Neural progenitor cell (in vitro differentiated cells): ENCODE data around the gene EVI5L. TPM values are rescaled to one million over a fixed set of nuclear protein-coding genes. Genes with fewer than 3 reads are reported as not detected.

ENCODE experiments used
- DNase-seq: peaks from one replicate; pipeline ENCODE4 v3.0.0-alpha.2; 2016; ENCODE audit warnings: low spot score
- H2AFZ ChIP-seq: fragments of 200-600 bp; sonication (generic); replicated peaks from 2 replicates; pipeline ENCODE4 v1.6.1; 2016; ENCODE audit warnings: antibody characterized with exemption
- H3F3A ChIP-seq: fragments of 200-600 bp; sonication (generic); 2 replicates; pipeline ENCODE4 v1.6.1; 2016; ENCODE audit warnings: antibody characterized with exemption, low read depth
- H3K27ac ChIP-seq: fragments of 200-600 bp; sonication (generic); 2 replicates; pipeline ENCODE4 v1.5.1; 2016; ENCODE audit warnings: mild to moderate bottlenecking
- H3K27me3 ChIP-seq: fragments of 200-600 bp; sonication (generic); 2 replicates; pipeline ENCODE4 v1.6.1; 2016; ENCODE audit warnings: mild to moderate bottlenecking, moderate library complexity
- H3K36me3 ChIP-seq: fragments of 200-600 bp; sonication (generic); 2 replicates; pipeline ENCODE4 v1.5.1; 2016
- H3K4me1 ChIP-seq: fragments of 200-600 bp; sonication (generic); 2 replicates; pipeline ENCODE4 v1.6.1; 2016; ENCODE audit warnings: mixed run types
- H3K4me2 ChIP-seq: fragments of 200-600 bp; sonication (generic); 2 replicates; pipeline ENCODE4 v1.6.1; 2016
- H3K4me3 ChIP-seq: fragments of 200-600 bp; sonication (generic); 2 replicates; pipeline ENCODE4 v1.5.1; 2016
- H3K79me2 ChIP-seq: fragments of 200-600 bp; sonication (generic); 2 replicates; pipeline ENCODE4 v1.6.1; 2016; ENCODE audit warnings: low read depth
- H3K9ac ChIP-seq: fragments of 200-600 bp; sonication (generic); 2 replicates; pipeline ENCODE4 v1.6.1; 2016
- H3K9me3 ChIP-seq: fragments of 200-600 bp; sonication (generic); 2 replicates; pipeline ENCODE4 v1.5.1; 2016; ENCODE audit warnings: low read depth
- H4K20me1 ChIP-seq: fragments of 200-600 bp; sonication (generic); 2 replicates; pipeline ENCODE4 v1.6.1; 2016; ENCODE audit warnings: low read depth
- H3K27ac Mint-ChIP-seq: 3 replicates; pipeline ENCODE4 v1.8.0; 2021; ENCODE audit warnings: mixed read lengths
- H3K27me3 Mint-ChIP-seq: 2 replicates; pipeline ENCODE4 v1.8.0; 2022; ENCODE audit warnings: low read depth, mild to moderate bottlenecking, inconsistent platforms, moderate library complexity, mixed read lengths; ENCODE audit not compliant: insufficient read depth
- H3K36me3 Mint-ChIP-seq: 3 replicates; pipeline ENCODE4 v1.8.0; 2021; ENCODE audit warnings: mixed read lengths
- H3K4me1 Mint-ChIP-seq: 3 replicates; pipeline ENCODE4 v1.8.0; 2021; ENCODE audit warnings: mixed read lengths
- H3K4me3 Mint-ChIP-seq: 3 replicates; pipeline ENCODE4 v1.8.0; 2021; ENCODE audit warnings: mild to moderate bottlenecking, moderate library complexity, mixed read lengths
- H3K9me3 Mint-ChIP-seq: 3 replicates; pipeline ENCODE4 v1.8.0; 2020; ENCODE audit warnings: mixed read lengths
- CTCF ChIP-seq: fragments of 200-600 bp; sonication (generic); IDR thresholded peaks from 2 replicates; pipeline ENCODE4 v1.5.1; 2017; ENCODE audit warnings: antibody characterized with exemption, mild to moderate bottlenecking
- EZH2 ChIP-seq: fragments of 200-600 bp; sonication (generic); IDR thresholded peaks from 2 replicates; pipeline ENCODE4 v1.6.1; 2017; ENCODE audit warnings: antibody characterized with exemption, mild to moderate bottlenecking, moderate library complexity
- EZH2phosphoT487 ChIP-seq: fragments of 200-600 bp; sonication (generic); IDR thresholded peaks from 2 replicates; pipeline ENCODE4 v1.6.1; 2017; ENCODE audit warnings: antibody characterized with exemption
- total RNA-seq: library from RNA; depleted of rRNA; stranded (reverse); fragments of >200 nt; gene quantifications from 2 replicates; pipeline ENCODE4 v1.2.3, GENCODE V29; 2015; ENCODE audit warnings: low replicate concordance

The EVI5L gene
- total RNA-seq, 1 donor from 2014 or later, result 4.1 TPM

DNA sequence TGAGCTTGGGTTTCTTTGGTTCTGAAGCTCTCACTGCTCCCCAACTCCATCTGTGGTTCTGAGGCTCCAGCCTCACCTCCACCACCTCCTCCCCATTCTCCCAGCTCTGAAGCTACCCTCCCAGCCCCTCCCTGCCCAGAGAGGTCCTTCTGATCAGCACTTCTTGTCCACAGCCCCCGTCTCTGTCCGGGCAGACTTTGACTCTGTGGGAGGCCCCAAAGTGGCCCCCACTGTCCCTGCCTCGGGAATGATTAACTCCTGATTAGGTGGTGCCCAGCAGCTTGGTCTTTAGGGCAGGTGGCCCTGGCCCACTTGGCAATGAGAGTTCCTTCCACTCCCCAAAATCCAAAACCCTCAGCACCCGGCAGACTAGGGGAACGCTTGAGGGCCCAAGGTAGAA is 14.4 kb downstream of the EVI5L start:
- Histone ChIP-seq H3K36me3 (no peaks in the 10 kb centered on the region), H3F3A (peaks cover 15% of the 10 kb centered on the region), H3K27ac (no peak overlapping the region), H3K9ac (no peak overlapping the region), H3K9me3 (no peaks in the 10 kb centered on the region), H3K4me1 (no peaks in the 10 kb centered on the region), H3K27me3 (no peaks in the 10 kb centered on the region), H4K20me1 (no peaks in the 10 kb centered on the region), H3K4me2 (no peak overlapping the region), H3K4me3 (no peak overlapping the region), H3K79me2 (no peaks in the 10 kb centered on the region), H2AFZ (no peak overlapping the region)
- Mint-ChIP-seq H3K36me3 (no peaks in the 10 kb centered on the region), H3K27ac (no peak overlapping the region), H3K4me3 (no peak overlapping the region), H3K9me3 (no peaks in the 10 kb centered on the region), H3K27me3 (no peaks in the 10 kb centered on the region), H3K4me1 (no peaks in the 10 kb centered on the region)
- TF ChIP-seq EZH2phosphoT487 (no peak), CTCF (no peak), EZH2 (no peak)
- no peak for DNase-seq

DNA sequence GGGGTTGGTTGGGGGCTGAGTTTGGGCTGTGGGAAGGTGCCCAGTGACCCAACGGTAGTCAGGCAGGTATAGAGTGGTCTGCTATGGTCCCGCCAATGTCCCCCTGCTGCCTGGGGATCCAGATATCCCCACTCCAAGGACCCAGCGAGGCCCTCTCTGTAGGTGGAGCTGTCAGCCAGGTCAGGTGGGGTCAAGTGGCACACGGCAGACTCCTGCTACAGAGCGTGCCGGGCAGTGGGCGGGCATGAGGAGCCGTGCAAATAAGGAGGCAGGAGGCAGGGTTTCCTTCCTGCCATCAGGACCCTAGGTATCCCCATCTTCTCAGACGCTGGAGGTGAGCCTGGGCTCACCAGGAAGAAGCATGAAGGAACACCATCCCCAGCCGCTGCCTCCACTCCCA is 14.9 kb downstream of the EVI5L start:
- no peak overlapping the region for H3K27ac ChIP-seq
- TF ChIP-seq CTCF, result no peak
- TF ChIP-seq EZH2phosphoT487, result no peak
- no peak for TF ChIP-seq EZH2

GRCh38 chr19:7845390-7846154 is 15.6 kb downstream of the EVI5L start:
- H3K27me3 Mint-ChIP-seq, result peaks cover 2% of the 10 kb centered on the region
- no peaks in the 10 kb centered on the region for H3K9me3 Mint-ChIP-seq
- peaks cover 15% of the 10 kb centered on the region for H3F3A ChIP-seq
- H3K4me1 ChIP-seq, result no peaks in the 10 kb centered on the region
- H3K4me2 ChIP-seq, result no peak overlapping the region
- no peak overlapping the region for H3K4me3 ChIP-seq
- H4K20me1 ChIP-seq, result no peaks in the 10 kb centered on the region
- H3K79me2 ChIP-seq, result no peaks in the 10 kb centered on the region
- H3K36me3 Mint-ChIP-seq, result no peaks in the 10 kb centered on the region
- no peaks in the 10 kb centered on the region for H3K4me1 Mint-ChIP-seq
- no peaks in the 10 kb centered on the region for H3K36me3 ChIP-seq
- no peak for TF ChIP-seq CTCF
- TF ChIP-seq EZH2, result no peak
- TF ChIP-seq EZH2phosphoT487, result no peak
- no peak overlapping the region for H3K27ac Mint-ChIP-seq
- H3K9ac ChIP-seq, result no peak overlapping the region
- H2AFZ ChIP-seq, result no peak overlapping the region
- no peaks in the 10 kb centered on the region for H3K27me3 ChIP-seq
- H3K4me3 Mint-ChIP-seq, result no peak overlapping the region
- no peak overlapping the region for H3K27ac ChIP-seq
- H3K9me3 ChIP-seq, result no peaks in the 10 kb centered on the region
- DNase-seq, result no peak

More for the DNA sequence above, 14.9 kb downstream of the EVI5L start:
- Mint-ChIP-seq H3K4me1 (no peaks in the 10 kb centered on the region), H3K27ac (no peak overlapping the region), H3K27me3 (peaks cover 2% of the 10 kb centered on the region), H3K4me3 (no peak overlapping the region), H3K36me3 (no peaks in the 10 kb centered on the region), H3K9me3 (no peaks in the 10 kb centered on the region)
- no peak overlapping the region for H3K4me2 ChIP-seq
- no peaks in the 10 kb centered on the region for H3K4me1 ChIP-seq
- no peak overlapping the region for H3K9ac ChIP-seq
- H4K20me1 ChIP-seq, result no peaks in the 10 kb centered on the region
- DNase-seq, result no peak
- H3K27me3 ChIP-seq, result no peaks in the 10 kb centered on the region
- H3K79me2 ChIP-seq, result no peaks in the 10 kb centered on the region
- H3K4me3 ChIP-seq, result no peak overlapping the region
- H3K36me3 ChIP-seq, result no peaks in the 10 kb centered on the region
- H3F3A ChIP-seq, result peaks cover 15% of the 10 kb centered on the region
- H2AFZ ChIP-seq, result no peak overlapping the region
- no peaks in the 10 kb centered on the region for H3K9me3 ChIP-seq
